HG03175 (cell line): ENCODE data around the gene CISD3.
A peak's percentile ranks its signal among the peaks of the same experiment; 100 is the strongest.

ENCODE experiments used
- ATAC-seq: cut with Tn5 transposase; IDR thresholded peaks from one replicate; pipeline ENCODE4 v1.9.1; 2021; ENCODE audit warnings: mild to moderate bottlenecking, moderate library complexity; ENCODE audit not compliant: unreplicated experiment

Gene CISD3

GRCh38 chr17:38729886-38730525 is at the start of gene CISD3:
TSS of gene CISD3 (plus strand) at chr17:38730341. CDS start at chr17:38730359, 18 bp downstream.
- peak; percentile 73 for ATAC-seq

- ATAC-seq = no peak
Observed at GRCh38 chr17:38681096-38681495, 49.0 kb upstream of the CISD3 start.

- no peak for ATAC-seq
Observed at GRCh38 chr17:38685491-38685890, 44.6 kb upstream of the CISD3 start.

- ATAC-seq = no peak
Observed at GRCh38 chr17:38687286-38687685, 42.9 kb upstream of the CISD3 start.

- ATAC-seq = no peak
Observed at GRCh38 chr17:38690386-38690785, 39.8 kb upstream of the CISD3 start.

- ATAC-seq = no peak
Observed at GRCh38 chr17:38691154-38691553, 39.0 kb upstream of the CISD3 start.

- ATAC-seq = no peak
Observed at GRCh38 chr17:38693700-38694329, 36.3 kb upstream of the CISD3 start.

GRCh38 chr17:38697061-38697820 is 32.9 kb upstream of the CISD3 start:
- ATAC-seq = no peak

- no peak for ATAC-seq
Observed at GRCh38 chr17:38698760-38699159, 31.4 kb upstream of the CISD3 start.

GRCh38 chr17:38701504-38702165 is 28.5 kb upstream of the CISD3 start:
- ATAC-seq = peak; percentile 27

- peak; percentile 38 for ATAC-seq
Observed at GRCh38 chr17:38702166-38702915, 27.8 kb upstream of the CISD3 start.

GRCh38 chr17:38702916-38703741 is 27.0 kb upstream of the CISD3 start:
- no peak for ATAC-seq

GRCh38 chr17:38703742-38704605 is 26.2 kb upstream of the CISD3 start:
- no peak for ATAC-seq

GRCh38 chr17:38704606-38705522 is 25.3 kb upstream of the CISD3 start, which contains the start of gene MLLT6:
TSS of gene MLLT6 (plus strand) at chr17:38705273. CDS start at chr17:38705633, 360 bp downstream.
- no peak for ATAC-seq

- ATAC-seq = no peak
Observed at GRCh38 chr17:38705523-38705802, 24.7 kb upstream of the CISD3 start.

- ATAC-seq = no peak
Observed at GRCh38 chr17:38705803-38706504, 24.2 kb upstream of the CISD3 start.

- no peak for ATAC-seq
Observed at GRCh38 chr17:38706505-38707216, 23.5 kb upstream of the CISD3 start.
